Activated CD8-positive, alpha-beta memory T cell treated with anti-CD3 and anti-CD28 coated beads, Interleukin-2, amount 50 U/mL, for 4 hours (primary cell): Measurements from ENCODE around the gene PYCARD.
"Not testable (repeated sequence)": the region's sequence is repeated elsewhere in the genome, so short reads cannot be mapped to it uniquely, and the experiment has no call there.

Experiments used
- DNase-seq: peaks from one replicate; pipeline ENCODE4 v3.0.0-alpha.2; 2020

PYCARD gene

GRCh38 chr16:31189412-31189778 is 13.2 kb downstream of the PYCARD start:
- no peak for DNase-seq

DNA sequence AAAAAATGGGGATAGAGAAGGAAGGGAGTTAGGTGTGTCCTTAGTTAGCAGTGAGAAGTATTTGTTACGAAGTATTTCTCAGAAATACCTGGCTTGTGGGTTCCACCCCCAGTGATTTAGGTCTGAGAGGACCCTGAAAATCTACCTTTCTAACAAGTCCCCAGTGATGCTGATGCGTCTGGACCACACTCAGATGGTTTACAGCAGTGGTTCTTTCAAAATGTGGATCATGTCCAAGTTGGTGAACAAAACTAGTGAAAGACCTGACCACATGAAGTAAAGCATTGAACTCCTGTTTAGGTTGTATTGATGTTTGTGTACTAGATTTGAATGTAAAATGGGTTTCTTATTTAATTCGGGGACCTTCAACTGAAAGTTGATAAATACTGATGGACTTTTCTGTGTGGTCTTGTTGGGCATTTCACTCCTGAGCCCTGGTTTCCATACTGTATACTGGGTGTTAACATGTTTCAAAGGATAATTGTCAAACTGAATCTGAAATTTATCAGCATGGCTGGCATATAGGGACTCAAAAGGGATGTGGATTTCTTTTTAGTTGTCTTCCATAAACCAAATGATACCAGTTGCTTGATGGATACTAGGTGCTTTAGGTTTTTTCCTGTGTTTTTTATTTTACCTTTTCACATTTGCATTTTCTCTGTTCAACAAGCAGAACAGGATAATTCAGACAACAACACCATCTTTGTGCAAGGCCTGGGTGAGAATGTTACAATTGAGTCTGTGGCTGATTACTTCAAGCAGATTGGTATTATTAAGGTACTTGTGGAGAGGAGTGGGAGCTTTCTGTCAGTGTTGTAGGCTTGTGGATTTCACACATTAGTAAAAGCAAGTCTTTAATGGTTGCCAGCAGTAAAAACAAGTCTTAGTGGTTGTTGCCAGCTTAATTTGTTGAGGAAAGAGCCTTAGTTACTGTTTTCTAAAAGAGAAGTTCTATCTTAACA is 13.8 kb downstream of the PYCARD start:
- DNase-seq, result no peak

DNA sequence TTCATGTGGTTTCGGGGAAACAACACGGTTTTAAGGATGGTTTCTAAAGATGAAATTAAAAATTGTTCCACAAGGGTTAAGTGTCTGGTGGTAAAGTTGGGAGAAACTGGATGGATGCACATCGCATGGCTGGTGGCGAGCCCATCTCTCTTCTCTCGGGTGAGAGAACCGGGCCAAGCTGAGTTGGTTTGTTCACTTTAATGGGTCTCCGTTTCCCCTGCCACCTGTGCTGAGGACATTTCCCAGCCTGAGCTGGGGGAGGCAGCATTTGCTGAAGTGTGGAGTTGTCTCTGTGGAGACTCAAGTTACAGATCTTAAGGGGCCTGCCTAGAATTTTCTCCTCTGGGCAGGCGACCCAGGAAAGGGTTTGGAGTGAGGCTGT is 14.8 kb downstream of the PYCARD start:
- DNase-seq, result no peak

- no peak for DNase-seq
Observed at GRCh38 chr16:31186930-31187807, 15.4 kb downstream of the PYCARD start.

- no peak for DNase-seq
Observed at GRCh38 chr16:31186176-31186575, 16.4 kb downstream of the PYCARD start.

GRCh38 chr16:31185339-31185738 is 17.2 kb downstream of the PYCARD start:
- no peak for DNase-seq

GRCh38 chr16:31184888-31185287 is 17.7 kb downstream of the PYCARD start:
- no peak for DNase-seq

GRCh38 chr16:31183432-31184428 is 18.8 kb downstream of the PYCARD start:
- no peak for DNase-seq

GRCh38 chr16:31182391-31182790 is 20.2 kb downstream of the PYCARD start:
- DNase-seq, result no peak

DNA sequence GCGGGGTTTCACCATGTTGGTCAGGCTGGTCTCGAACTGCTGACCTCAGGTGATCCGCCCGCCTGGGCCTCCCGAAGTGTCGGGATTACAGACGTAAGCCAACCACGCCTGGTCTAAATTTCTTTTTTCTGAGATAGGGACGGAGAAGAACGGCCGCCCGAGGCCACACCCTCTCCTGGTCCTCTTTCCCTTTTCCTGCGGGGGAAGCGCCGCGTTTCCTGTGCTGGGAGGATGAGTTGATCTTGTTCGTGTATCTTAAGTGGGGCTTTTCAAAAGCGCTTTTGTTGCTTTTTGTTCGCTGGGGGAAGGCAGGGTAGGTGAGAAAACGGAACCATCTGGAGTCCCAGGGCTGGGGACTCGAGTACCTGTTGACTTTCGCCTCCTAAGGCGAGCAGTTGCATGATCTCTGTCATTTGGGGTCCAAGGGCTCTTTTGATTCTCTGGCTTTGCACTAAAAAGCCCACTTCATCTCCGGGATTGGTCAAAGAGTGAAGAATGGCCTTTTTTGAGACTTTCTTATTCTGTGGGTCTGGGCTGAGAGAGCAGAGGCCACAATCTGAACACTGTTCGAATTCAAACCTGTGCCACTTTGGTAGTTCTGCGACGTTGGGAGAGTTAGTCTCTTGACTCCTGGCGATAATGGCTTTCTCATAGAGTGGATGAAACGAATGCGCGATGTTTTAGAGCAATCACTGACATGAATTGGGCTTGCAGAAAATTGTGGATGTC is 21.3 kb downstream of the PYCARD start:
- peak; percentile 24 for DNase-seq

- DNase-seq, result peak; percentile 89
Observed at GRCh38 chr16:31179747-31180459, 22.7 kb downstream of the PYCARD start, which contains the start of gene FUS. Gene FUS (plus strand): TSS chr16:31180139. CDS start chr16:31180215, 76 bp downstream.

DNA sequence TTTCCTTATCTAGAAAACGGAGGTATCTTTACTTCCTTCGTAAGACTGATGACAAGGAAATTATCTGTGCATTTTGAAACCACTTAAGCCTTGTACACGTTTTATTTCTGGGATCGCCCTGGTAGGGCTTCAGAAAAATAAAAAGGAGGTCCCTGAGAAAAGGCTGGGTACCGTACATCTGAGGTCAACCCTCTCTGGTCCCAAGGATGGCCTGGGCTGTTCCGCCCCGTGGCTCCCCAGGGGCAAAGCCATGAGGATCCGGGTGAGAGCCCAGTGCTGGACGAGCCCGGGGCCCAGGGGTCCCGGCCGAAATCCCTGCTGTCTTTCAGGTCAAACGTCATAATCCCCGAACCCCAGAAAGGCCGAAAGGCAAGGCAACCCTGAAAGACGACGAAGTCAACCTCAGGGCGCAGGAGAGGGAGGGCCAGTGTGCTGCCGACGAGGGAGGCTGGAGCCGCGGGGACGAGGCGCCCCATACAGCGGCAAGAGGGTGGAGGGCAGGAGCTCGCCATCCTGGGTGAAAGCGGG is 23.3 kb downstream of the PYCARD start:
- DNase-seq, result no peak

DNA sequence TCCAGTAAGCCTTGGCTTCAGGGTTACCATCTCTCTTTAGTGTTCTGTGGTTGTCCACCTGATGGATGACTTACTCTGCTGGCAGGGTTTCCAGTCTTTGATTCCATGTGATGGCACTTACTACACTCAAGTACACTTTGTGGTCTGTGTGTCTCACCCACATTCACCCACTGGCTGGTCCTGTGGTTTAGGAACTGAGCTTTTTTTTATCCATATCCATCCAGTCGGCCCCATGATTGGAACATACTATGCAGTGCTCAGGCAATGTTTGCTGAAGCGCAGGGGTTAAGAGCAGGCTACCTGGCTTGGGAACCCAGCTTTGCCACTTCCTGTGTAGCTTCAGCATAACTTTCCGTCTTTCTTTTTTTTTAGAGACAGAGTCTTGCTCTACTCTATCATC is 25.4 kb downstream of the PYCARD start:
- peak; percentile 25 for DNase-seq

- DNase-seq, result not testable (repeated sequence)
Observed at GRCh38 chr16:31170048-31170447, 32.5 kb downstream of the PYCARD start.

- no peak for DNase-seq
Observed at GRCh38 chr16:31168848-31169247, 33.7 kb downstream of the PYCARD start.

DNA sequence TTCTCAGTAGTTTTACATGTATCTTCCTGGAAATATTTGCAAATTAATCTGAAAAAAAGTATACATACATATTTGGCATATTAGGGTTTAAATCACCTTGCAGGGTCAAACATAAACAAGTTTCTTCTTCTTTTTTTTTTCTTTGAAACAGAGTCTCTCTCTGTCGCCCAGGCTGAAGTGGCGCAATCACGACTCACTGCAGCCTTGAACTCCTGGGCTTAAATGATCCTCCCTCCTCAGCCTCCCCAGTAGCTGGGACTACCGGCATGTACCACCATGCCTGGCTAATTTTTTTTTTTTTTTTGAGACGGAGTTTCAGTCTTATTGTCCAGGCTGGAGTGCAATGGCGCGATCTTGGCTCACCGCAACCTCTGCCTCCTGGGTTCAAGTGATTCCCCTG is 35.2 kb downstream of the PYCARD start:
- no peak for DNase-seq

DNA sequence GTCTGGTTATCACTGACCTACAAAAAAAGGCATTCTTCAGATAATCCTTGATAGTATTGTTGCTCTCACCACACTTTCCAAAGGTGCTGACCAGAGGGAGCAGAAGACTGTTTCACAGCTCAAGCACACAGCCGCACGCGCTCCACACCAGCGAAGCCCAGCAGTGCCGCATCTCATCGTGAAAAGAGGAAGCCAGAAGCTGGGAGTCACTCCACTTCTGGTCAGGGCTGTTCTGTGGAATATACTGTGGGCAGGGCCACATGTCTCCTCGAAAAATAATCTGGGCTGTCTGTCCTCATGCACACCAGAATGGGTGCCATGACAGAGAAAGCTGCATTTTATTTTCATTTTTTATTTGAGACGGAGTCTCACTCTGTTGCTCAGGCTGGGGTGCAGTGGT is 45.4 kb downstream of the PYCARD start:
- DNase-seq, result no peak
